MM.1S (cell line): ENCODE measurements around the gene CACNA1D.

Experiments
- EZH2 ChIP-seq: fragments of 300-600 bp; sonication (generic); optimal IDR thresholded peaks from 2 replicates; pipeline ENCODE3; 2017; ENCODE audit warnings: low read depth, mild to moderate bottlenecking, antibody characterized with exemption, low read length, mixed read lengths
- EZH2phosphoT487 ChIP-seq: fragments of 300-600 bp; sonication (generic); IDR thresholded peaks from 2 replicates; pipeline ENCODE4 v1.6.1; 2018; ENCODE audit warnings: antibody characterized with exemption, low read length
- TF ChIP-seq, protein P1 (sequence below): fragments of 300-600 bp; sonication (generic); IDR thresholded peaks from 2 replicates; pipeline ENCODE4 v1.5.1; 2016; ENCODE audit warnings: antibody characterized with exemption, low read length, mixed read lengths

DNA sequence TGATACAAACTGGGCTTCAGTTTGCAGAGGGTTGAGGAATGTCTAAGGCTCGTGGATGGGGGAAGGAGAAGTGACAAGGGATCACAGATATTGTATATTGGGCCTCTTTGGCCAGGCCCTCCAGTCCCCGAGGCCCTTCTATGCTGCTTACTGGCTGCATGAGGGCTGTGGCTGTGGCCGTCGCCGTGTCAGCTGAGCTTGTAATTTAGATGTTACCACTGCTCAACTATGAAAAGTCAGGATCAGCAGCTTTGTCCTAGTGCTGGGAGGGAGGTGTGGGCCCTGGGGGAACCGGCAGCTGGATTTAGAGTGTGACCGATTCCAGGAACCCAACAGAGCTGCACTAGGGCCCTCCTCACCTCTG is 51.6 kb downstream of the CACNA1D start:
- TF ChIP-seq EZH2 (no peak), EZH2phosphoT487 (no peak)
- TF ChIP-seq, protein P1, sequence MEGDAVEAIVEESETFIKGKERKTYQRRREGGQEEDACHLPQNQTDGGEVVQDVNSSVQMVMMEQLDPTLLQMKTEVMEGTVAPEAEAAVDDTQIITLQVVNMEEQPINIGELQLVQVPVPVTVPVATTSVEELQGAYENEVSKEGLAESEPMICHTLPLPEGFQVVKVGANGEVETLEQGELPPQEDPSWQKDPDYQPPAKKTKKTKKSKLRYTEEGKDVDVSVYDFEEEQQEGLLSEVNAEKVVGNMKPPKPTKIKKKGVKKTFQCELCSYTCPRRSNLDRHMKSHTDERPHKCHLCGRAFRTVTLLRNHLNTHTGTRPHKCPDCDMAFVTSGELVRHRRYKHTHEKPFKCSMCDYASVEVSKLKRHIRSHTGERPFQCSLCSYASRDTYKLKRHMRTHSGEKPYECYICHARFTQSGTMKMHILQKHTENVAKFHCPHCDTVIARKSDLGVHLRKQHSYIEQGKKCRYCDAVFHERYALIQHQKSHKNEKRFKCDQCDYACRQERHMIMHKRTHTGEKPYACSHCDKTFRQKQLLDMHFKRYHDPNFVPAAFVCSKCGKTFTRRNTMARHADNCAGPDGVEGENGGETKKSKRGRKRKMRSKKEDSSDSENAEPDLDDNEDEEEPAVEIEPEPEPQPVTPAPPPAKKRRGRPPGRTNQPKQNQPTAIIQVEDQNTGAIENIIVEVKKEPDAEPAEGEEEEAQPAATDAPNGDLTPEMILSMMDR, result no peak
